HTR-8/SVneo (cell line): ENCODE results near the gene AFDN.

Source experiments
- DNase-seq: peaks from one replicate; pipeline ENCODE4 v3.0.0; 2011; ENCODE audit warnings: low spot score, mixed read lengths; ENCODE audit not compliant: insufficient read length
- FAIRE-seq: peaks from 2 replicates; lab custom pipeline; 2011; peaks lifted over from hg19 to GRCh38; lab: Jason Lieb, UNC

The AFDN gene

GRCh38 chr6:167937301-167937700 lies 110.6 kb downstream of the AFDN start:
- FAIRE-seq (no peak), DNase-seq (no peak)

DNA sequence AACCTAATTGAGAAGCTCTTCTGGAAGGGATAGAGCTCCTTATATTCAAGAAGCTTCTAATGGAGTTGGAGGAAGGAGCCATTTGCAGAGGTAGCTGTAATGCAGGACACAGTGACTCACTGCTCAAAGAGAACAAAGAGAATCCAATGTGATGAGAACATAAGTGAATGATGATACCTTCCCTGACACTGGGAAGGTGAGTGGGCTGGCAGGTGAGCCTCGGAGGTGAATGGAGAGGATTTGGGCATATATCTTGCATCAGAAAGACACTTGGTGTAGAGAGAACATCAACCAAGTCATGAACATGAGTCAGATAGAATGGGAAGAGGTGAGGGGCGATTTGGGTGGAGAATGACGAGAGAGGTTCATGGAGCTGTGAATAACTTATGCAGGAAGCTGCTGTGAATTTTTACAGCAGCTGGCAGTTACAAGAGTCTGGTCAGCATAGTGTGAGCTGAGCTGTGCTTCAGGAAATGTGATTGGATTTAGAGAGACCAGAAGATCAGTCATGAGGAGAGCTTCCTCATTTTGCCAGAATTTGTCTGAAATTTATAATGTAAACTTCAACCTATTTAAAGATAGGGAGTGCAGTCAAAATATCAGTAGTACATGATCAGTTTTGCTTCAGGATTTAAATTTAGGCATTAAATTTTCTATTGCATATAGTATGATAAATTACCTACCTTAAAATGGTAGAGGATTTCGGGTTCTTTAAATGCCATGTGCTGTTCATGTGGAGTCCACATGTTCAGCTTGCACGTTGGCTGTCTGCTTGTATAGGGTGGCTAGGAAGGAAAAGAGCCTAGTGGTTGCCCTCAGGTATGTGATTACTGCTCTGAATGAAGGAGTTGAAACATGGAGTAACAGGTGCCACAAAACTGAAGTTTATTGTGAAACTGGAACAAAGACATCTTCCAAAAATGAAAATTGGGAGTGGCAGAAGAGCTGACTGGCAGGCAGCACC lies 111.5 kb downstream of the AFDN start:
- DNase-seq (no peak), FAIRE-seq (no peak)

GRCh38 chr6:167941822-167942221 lies 115.1 kb downstream of the AFDN start:
- no peak for DNase-seq
- FAIRE-seq, result no peak

GRCh38 chr6:167944130-167944529 lies 117.4 kb downstream of the AFDN start:
- DNase-seq (no peak), FAIRE-seq (no peak)

- FAIRE-seq (no peak), DNase-seq (no peak)
Measured at GRCh38 chr6:167946007-167946406, 119.3 kb downstream of the AFDN start.

DNA sequence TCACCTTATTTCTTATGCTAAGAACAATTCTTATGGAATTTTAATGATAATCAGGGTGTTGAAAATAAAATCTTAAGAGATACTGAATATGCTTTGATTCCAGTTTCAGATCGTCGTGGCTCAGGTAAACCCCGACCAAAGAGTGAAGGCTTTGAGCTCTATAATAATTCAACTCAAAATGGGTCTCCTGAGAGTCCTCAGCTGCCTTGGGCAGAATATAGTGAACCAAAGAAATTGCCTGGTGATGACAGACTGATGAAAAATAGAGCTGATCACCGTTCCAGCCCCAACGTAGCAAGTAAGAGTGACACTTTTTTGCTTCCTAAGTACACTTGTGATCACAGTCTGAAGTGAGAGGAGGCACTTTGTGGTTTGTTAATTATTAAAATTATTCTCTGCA lies 119.9 kb downstream of the AFDN start:
- FAIRE-seq, result no peak
- no peak for DNase-seq

- DNase-seq (no peak), FAIRE-seq (no peak)
Measured at GRCh38 chr6:167947716-167948115, 121.0 kb downstream of the AFDN start.

DNA sequence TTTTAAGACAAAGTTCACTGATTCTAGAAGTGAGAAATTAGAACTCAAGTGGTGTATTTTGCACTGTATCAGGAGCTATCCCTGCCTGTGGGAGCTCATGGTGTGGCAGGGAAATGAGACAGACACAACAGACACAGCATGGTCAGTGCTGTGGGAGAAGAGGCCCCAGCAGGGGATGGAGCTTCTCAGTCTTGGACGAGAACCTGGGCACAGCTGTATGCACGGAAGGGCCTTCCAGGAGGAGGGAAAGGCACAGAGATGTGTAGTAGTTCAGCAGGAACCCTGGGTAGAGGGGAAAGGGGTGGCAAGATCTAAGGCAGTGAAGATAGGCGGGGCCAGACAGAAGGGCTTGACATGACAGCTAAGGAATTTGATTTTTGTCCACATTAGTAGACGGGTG lies 122.0 kb downstream of the AFDN start:
- FAIRE-seq, result no peak
- no peak for DNase-seq

DNA sequence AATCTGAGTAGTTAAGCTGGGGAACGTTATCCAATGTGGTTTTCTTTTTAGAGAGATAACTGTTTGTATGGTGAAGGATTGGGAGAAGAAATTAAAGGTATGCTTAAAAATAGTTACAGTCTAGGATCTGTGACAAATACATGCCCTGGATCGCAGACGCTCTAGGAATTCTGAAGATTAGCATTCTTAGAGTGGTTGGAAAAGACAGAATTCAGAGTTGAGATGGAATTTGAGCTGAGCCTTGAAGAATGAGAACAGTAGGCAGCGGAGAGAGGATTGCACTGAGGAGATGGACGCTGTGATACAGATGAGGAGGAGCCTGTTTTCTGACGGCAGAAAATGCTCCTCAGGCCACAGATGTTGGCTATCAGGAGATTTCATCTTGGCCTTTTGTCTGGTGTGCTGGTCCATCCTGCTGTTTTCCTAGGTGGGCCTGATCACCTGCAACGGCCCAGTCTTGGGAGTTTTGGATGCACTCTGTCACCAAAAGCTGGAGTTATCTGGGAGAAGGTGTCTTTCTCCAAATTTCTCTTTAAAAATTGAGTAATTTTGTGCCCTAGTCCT lies 122.5 kb downstream of the AFDN start:
- FAIRE-seq (no peak), DNase-seq (no peak)

- DNase-seq (no peak), FAIRE-seq (no peak)
Measured at GRCh38 chr6:167951781-167952511, 125.2 kb downstream of the AFDN start.

GRCh38 chr6:167952512-167952859 lies 125.8 kb downstream of the AFDN start:
- DNase-seq, result no peak
- FAIRE-seq, result no peak

DNA sequence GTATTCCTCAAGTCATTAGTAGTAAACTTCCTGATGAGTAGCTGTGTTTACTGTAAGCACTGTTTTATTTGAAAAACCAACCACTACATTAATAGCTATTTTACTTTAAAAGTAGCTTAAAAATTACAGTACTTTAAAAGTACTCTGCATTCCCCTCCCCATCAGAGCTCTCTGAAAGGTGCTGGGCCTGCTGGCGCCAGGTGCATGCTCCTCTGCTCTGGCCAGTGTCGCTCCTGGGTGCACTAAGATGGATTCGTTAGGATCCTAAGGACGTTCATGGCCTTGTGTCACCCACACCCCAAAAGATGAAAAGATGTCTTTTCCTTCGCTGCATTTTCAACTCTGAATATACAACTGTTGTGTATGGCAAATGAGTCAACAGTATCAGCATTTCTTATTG lies 126.8 kb downstream of the AFDN start:
- no peak for DNase-seq
- FAIRE-seq, result no peak

DNA sequence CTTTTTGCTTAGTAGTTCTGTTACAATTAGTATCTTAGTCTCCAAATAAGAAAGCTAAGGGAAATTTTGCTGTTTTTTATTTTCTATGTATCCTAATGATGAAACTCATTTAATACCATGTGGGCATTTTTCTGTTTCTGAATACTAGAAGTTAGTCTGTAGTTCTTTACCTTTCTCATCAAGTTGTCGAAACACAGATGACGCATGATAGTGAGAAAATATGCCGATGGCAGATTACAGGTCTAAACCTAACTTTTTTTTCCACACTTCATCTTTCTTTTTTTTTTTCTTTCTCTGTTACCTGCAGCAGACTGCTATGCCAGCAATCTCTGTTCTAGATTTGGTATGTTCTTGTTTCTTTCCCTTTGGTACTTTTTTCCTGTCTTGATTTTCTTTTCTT lies 127.4 kb downstream of the AFDN start:
- DNase-seq (no peak), FAIRE-seq (no peak)

DNA sequence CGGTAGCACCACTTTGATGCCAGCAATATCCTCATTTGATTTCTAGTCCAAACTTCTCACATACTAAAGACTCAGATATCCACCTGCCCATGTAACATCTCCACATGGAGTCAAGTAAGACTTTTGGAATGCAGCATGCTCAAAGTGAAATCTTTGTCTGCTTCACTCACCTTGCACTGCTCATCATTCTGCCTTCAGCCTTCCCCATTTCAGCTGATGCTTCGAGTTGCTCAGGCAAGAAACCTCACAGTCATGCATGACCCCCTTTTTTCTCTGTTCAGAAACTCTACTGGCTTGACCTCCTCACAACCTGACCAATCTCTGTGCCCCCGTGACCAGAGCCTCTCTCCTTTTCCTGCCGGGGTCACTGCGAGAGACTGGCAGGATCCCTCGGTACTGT lies 129.8 kb downstream of the AFDN start:
- FAIRE-seq (no peak), DNase-seq (no peak)

DNA sequence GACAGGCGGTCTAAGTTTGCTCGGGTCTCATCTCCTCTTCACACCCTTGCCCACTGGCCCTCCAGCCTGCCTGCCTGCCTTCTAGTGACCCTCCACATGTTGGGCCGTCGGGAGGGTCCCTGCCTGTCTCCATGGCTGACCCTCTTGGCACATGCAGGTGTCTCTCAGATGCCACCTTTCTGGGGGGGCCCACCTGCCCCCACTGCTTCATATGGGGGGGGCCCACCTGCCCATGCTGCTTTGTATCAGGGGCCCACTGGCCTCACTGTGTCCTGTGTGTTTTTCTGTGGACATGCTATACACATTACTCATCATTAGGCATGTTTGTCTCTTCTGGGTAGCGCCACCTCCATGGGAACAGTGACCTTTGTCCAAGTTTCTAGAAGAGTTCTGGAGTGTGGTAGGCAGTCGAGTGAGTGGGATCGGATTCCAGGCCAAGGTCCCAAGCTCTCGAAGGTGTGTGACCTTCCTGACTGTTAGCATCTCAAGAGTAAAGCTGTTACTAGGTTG lies 130.3 kb downstream of the AFDN start:
- no peak for DNase-seq

GRCh38 chr6:167957626-167958025 lies 130.9 kb downstream of the AFDN start:
- DNase-seq (no peak), FAIRE-seq (no peak)

More for the DNA sequence above, 130.3 kb downstream of the AFDN start:
- FAIRE-seq, result no peak

GRCh38 chr6:167960579-167960978 lies 133.9 kb downstream of the AFDN start:
- DNase-seq (no peak), FAIRE-seq (no peak)

- DNase-seq, result no peak
- FAIRE-seq, result no peak
Measured at GRCh38 chr6:167962711-167963110, 136.0 kb downstream of the AFDN start.

DNA sequence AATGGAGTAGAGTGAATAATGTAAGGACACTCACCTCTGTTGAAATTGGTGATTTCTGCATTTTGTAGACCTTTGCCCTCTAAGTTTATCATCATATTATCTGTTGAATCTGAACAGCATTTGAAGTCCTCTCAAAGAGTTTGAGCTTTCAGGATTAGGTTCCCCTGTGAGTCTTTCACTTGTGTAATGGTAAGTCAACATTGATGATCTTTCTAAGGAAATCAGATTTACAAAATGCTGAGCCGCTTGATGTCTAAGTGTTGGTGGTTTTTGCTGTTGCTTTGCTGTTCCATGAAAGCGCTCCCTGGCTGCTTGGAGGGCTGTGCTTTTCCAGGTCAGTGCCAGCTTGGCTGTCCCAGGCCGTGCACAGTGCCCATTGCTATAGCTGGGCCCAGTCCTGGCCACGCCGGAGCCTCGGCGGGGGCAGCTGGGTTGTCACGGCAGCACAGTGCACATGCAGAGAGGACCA lies 136.9 kb downstream of the AFDN start:
- DNase-seq (no peak), FAIRE-seq (no peak)

DNA sequence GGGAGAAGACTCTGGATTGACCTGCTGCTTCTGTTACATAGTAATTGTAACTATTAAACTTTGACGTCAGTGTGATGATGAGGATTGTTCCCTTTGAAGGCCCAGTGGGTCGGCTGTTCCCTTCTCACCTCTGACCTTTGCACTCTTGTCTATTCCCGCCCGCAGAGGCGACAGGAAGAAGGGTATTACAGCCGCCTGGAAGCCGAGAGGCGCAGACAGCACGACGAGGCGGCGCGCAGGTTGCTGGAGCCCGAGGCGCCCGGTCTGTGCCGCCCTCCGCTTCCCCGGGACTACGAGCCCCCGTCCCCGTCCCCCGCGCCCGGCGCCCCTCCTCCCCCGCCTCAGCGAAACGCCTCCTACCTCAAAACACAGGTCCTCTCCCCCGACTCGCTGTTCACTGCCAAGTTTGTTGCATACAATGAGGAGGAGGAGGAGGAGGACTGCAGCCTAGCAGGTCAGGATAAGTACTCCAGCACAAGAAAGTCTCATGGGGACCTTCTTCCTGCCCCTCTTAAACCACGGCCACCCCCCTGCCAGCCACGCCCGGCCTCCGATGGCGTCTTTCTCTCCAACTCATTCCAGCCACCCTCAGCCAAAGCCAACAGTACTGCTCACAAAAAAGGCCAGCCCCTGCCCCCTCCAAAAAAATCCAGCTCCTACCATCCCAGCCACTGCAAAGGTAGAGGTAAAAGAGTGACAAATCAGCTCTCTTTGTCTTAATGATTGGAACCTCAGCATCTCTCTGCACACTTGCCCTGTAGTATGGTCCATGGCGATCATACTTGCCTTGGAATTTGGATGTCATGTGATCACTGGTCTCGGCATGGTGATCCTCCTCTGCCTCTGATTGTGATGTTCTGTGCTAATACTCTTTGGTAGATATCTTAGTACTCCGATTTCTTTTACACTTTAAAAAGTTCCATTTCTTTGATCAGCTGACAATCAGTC lies 139.2 kb downstream of the AFDN start:
- FAIRE-seq (no peak), DNase-seq (no peak)
